Nephron (organoid): ENCODE data around the gene TUFM.
A peak's percentile ranks its signal among the peaks of the same experiment; 100 is the strongest.

Experiments
- H3K27ac Mint-ChIP-seq, 3 experiments: 2 replicates each; pipeline ENCODE4 v1.8.0; 2020; ENCODE audit warnings: mixed read lengths in 3 of 3, mild to moderate bottlenecking in 2 of 3, moderate library complexity in 1 of 3
- H3K27me3 Mint-ChIP-seq: 2 replicates; pipeline ENCODE4 v1.8.0; 2021; ENCODE audit warnings: low read depth, mild to moderate bottlenecking, moderate library complexity, mixed read lengths
- H3K36me3 Mint-ChIP-seq: 2 replicates; pipeline ENCODE4 v1.8.0; 2020; ENCODE audit warnings: low read depth, mixed read lengths
- H3K4me1 Mint-ChIP-seq: 2 replicates; pipeline ENCODE4 v1.8.0; 2020; ENCODE audit warnings: mixed read lengths
- H3K4me3 Mint-ChIP-seq, 3 experiments: 2 replicates each; pipeline ENCODE4 v1.8.0; 2020; ENCODE audit warnings: mild to moderate bottlenecking in 3 of 3, mixed read lengths in 3 of 3, moderate library complexity in 2 of 3
- H3K9me3 Mint-ChIP-seq: 2 replicates; pipeline ENCODE4 v1.8.0; 2020; ENCODE audit warnings: mixed read lengths
- TF ChIP-seq, protein P1 (sequence below), 3 experiments: fragments of 200-600 bp; sonication (generic); IDR thresholded peaks; one replicate each; pipeline ENCODE4 v1.5.0; 2021; ENCODE audit warnings: antibody characterized with exemption in 3 of 3; ENCODE audit not compliant: unreplicated experiment in 3 of 3

Gene TUFM

DNA sequence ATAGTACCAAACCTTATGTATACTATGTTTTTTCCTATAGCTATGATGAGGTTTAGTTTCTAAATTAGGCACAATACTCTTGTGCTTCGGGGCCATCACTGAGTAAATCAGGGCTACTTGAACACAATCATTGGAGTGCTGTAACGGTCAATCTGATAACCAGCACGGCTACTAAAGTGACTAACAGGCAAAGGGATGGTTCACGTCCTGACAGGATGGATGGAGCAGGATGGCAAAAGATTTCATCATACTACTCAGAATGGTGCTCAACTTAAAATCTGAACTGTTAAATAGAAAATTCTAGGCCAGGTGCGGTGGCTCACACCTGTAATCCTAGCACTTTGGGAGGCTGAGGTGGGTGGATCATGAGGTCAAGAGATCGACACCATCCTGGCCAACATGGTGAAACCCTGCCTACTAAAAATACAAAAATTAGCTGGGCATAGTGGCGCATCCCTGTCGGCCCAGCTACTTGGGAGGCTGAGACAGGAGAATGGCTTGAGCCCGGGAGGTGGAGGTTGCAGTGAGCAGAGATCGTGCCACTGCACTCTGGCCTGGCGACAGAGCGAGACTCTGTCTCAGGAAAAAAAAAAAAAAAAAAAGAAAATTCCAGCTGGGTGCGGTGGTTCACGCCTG lies 7.0 kb downstream of the TUFM start:
- H3K4me3 Mint-ChIP-seq = peak overlapping the region in 2 of 3 experiments; percentile 30 to 41
- H3K36me3 Mint-ChIP-seq = peaks cover 64% of the 10 kb centered on the region
- H3K27ac Mint-ChIP-seq = no peak overlapping the region
- no peaks in the 10 kb centered on the region for H3K9me3 Mint-ChIP-seq
- no peaks in the 10 kb centered on the region for H3K27me3 Mint-ChIP-seq
- no peaks in the 10 kb centered on the region for H3K4me1 Mint-ChIP-seq
- TF ChIP-seq, protein P1, sequence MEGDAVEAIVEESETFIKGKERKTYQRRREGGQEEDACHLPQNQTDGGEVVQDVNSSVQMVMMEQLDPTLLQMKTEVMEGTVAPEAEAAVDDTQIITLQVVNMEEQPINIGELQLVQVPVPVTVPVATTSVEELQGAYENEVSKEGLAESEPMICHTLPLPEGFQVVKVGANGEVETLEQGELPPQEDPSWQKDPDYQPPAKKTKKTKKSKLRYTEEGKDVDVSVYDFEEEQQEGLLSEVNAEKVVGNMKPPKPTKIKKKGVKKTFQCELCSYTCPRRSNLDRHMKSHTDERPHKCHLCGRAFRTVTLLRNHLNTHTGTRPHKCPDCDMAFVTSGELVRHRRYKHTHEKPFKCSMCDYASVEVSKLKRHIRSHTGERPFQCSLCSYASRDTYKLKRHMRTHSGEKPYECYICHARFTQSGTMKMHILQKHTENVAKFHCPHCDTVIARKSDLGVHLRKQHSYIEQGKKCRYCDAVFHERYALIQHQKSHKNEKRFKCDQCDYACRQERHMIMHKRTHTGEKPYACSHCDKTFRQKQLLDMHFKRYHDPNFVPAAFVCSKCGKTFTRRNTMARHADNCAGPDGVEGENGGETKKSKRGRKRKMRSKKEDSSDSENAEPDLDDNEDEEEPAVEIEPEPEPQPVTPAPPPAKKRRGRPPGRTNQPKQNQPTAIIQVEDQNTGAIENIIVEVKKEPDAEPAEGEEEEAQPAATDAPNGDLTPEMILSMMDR (IDR thresholded peaks at IDR 0.05; ENCODE audit: unreplicated experiment in 3 of 3) = no peak

DNA sequence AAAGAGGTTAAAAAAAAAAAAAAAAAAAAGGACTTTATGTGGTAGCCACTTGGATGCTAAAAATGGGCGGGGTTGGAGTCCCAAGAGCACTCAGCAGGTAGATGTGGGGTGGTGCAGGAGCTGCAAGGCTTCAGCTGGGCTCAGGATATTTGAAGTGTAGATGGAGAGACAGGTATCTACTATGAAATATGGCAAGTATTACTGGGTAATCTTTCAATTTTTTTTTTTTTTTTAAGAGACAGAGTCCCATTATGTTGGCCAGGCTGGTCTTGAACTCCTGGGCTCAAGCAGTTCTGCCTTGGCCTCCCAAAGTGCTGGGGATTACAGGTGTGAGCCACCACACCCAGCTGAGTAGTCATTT lies 7.6 kb downstream of the TUFM start:
- TF ChIP-seq, protein P1 (IDR thresholded peaks at IDR 0.05; ENCODE audit: unreplicated experiment in 3 of 3) = no peak
- no peak overlapping the region for H3K4me3 Mint-ChIP-seq
- peaks cover 69% of the 10 kb centered on the region for H3K36me3 Mint-ChIP-seq
- H3K27ac Mint-ChIP-seq = no peak overlapping the region
- no peaks in the 10 kb centered on the region for H3K9me3 Mint-ChIP-seq
- no peaks in the 10 kb centered on the region for H3K4me1 Mint-ChIP-seq
- H3K27me3 Mint-ChIP-seq = no peaks in the 10 kb centered on the region

DNA sequence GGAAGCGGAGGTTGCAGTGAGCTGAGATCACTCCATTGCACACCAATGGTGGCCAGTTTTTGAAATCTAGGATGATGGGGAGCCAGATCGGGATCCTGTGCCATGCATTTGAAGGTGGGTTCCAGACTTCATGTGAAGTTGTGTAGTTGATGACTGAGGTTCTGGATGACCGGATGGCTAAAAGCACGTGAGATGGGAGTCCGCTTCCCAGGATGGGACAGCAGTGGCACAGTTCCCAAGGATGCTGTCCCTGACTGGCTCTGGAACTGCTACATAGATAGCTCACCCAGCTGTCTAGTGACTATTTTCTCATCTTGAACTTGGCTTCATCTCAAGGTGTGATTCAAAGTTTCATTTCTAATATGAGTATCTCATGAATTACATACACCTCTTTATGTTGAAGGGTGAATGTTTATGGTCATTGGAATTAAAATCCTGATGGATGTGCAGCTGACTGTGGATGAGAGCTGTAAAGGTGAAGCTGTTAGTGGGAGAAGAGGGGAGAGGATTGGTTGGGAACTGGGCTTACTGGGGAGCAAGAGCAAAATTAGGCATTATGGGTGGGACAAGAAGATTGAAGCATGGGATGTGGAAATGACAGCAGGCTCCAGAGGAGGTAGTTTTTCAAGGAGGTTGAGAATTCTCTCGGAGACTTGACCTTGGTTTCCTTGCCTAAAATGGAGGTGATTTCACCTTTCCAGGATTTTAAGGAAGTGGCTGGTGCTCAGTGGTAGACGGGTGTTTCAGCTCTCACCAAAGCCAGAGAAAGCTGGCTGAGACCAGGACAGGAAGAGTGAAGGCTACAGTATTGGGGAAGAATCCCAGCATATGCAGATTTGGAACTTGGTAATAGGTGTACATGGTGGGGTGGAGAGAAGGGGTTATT lies 8.2 kb downstream of the TUFM start:
- TF ChIP-seq, protein P1 (IDR thresholded peaks at IDR 0.05; ENCODE audit: unreplicated experiment in 3 of 3) = no peak
- Mint-ChIP-seq H3K27ac (no peak overlapping the region), H3K36me3 (peaks cover 69% of the 10 kb centered on the region), H3K4me3 (no peak overlapping the region), H3K27me3 (no peaks in the 10 kb centered on the region), H3K4me1 (no peaks in the 10 kb centered on the region), H3K9me3 (no peaks in the 10 kb centered on the region)

DNA sequence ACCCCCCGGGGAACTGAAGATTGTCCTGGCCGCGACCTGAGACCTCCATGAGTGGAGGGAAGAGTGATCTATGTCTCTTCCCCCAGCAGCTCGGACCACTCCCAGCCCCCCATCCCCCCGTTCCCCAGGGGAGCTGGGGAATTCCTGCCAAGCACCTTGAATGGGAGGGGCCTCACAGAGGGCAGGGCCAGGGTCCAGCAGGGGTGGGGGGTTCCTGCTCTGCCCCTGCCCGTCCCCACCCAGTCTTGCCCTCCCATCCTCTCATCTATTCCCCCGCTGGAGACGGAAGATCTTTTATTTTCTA lies 9.4 kb downstream of the TUFM start:
- no peaks in the 10 kb centered on the region for H3K4me1 Mint-ChIP-seq
- no peak overlapping the region for H3K4me3 Mint-ChIP-seq
- H3K27me3 Mint-ChIP-seq = no peaks in the 10 kb centered on the region
- peaks cover 67% of the 10 kb centered on the region for H3K36me3 Mint-ChIP-seq
- no peaks in the 10 kb centered on the region for H3K9me3 Mint-ChIP-seq
- no peak overlapping the region for H3K27ac Mint-ChIP-seq
- TF ChIP-seq, protein P1 (IDR thresholded peaks at IDR 0.05; ENCODE audit: unreplicated experiment in 3 of 3) = no peak

DNA sequence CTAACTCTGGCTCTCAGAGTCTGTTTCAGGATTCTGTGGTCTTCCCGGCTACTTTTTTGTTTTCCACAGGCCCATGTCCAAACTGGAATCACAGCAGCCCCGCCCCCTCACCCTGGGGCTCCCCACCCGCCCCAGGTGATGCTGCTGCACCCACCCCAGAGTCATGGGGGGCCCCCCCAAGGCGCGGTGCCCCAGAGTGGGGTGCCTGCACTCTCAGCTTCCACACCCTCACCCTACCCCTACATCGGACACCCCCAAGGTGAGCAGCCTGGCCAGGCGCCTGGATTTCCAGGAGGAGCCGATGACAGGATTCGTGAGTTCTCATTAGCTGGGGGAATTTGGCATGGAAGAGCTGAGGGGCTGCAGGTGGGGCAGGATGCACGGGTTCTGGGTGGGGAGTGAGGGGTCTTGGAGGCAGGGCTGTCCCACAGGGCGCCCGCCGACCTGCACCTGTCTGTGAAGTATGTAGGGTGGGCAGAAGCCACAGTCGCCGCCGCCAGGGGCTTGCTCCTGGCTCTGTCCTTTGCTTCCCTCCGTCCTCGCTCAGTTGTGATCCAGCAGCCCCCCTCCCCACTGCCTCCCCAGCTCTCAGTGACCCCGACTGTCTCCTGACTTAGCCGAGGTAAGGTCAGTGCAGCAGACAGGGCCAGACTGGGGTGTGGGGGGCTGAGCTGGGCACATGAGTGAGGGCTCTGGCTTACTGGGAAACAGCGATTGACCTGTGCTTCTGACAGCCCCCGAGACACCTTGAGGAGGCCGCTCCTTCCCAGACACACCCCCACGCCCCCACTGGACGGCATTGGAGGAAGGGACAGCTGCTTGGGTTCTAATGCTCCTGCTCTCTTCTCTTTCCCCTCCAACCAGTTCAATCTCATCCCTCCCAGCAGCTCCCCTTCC lies 10.0 kb downstream of the TUFM start:
- Mint-ChIP-seq H3K4me3 (no peak overlapping the region), H3K36me3 (peaks cover 63% of the 10 kb centered on the region), H3K4me1 (no peaks in the 10 kb centered on the region), H3K27me3 (no peaks in the 10 kb centered on the region), H3K27ac (no peak overlapping the region), H3K9me3 (no peaks in the 10 kb centered on the region)
- TF ChIP-seq, protein P1 (IDR thresholded peaks at IDR 0.05; ENCODE audit: unreplicated experiment in 3 of 3) = no peak
